Trophoblast cell (in vitro differentiated cells and primary cell): ENCODE data around the gene PP2D1.
A peak's percentile ranks its signal among the peaks of the same experiment; 100 is the strongest.

ENCODE experiments used
- DNase-seq, 2 donors: peaks; one replicate each; pipeline ENCODE4 v3.0.0-alpha.2; 2016
- H2AFZ ChIP-seq: 2 replicates; pipeline ENCODE4 v1.6.1; 2013; ENCODE audit warnings: low read length, moderate library complexity, mild to moderate bottlenecking; ENCODE audit not compliant: insufficient read depth, poor library complexity
- H2AK5ac ChIP-seq: 2 replicates; pipeline ENCODE4 v1.6.1; 2013; ENCODE audit warnings: mild to moderate bottlenecking, low read length
- H2BK120ac ChIP-seq: 2 replicates; pipeline ENCODE4 v1.6.1; 2013; ENCODE audit warnings: low read length, mild to moderate bottlenecking, moderate library complexity; ENCODE audit not compliant: insufficient read depth, poor library complexity
- H2BK12ac ChIP-seq: 2 replicates; pipeline ENCODE4 v1.6.1; 2013; ENCODE audit warnings: mild to moderate bottlenecking, low read length, moderate library complexity
- H2BK5ac ChIP-seq: 2 replicates; pipeline ENCODE4 v1.6.1; 2013; ENCODE audit warnings: low read length, low read depth, moderate library complexity, mild to moderate bottlenecking; ENCODE audit not compliant: poor library complexity
- H3K14ac ChIP-seq: 2 replicates; pipeline ENCODE4 v1.6.1; 2013; ENCODE audit warnings: mild to moderate bottlenecking, low read length
- H3K18ac ChIP-seq: 2 replicates; pipeline ENCODE4 v1.6.1; 2013; ENCODE audit warnings: mild to moderate bottlenecking, low read length
- H3K23ac ChIP-seq: 2 replicates; pipeline ENCODE4 v1.6.1; 2013; ENCODE audit warnings: low read length
- H3K27ac ChIP-seq: 2 replicates; pipeline ENCODE4 v1.5.1; 2013; ENCODE audit warnings: low read depth, mild to moderate bottlenecking, inconsistent platforms, low read length, moderate library complexity
- H3K27me3 ChIP-seq: 2 replicates; pipeline ENCODE4 v1.6.1; 2013; ENCODE audit warnings: inconsistent platforms, mild to moderate bottlenecking, low read length, moderate library complexity; ENCODE audit not compliant: insufficient read depth
- H3K36me3 ChIP-seq, 2 experiments: 1 replicate in 1 of 2; 2 replicates in 1 of 2; pipeline ENCODE4 v1.6.1; 2013; ENCODE audit warnings: low read length in 2 of 2, mild to moderate bottlenecking in 2 of 2, moderate library complexity in 1 of 2; ENCODE audit not compliant: insufficient read depth in 2 of 2, control insufficient read depth in 1 of 2
- H3K4ac ChIP-seq: 2 replicates; pipeline ENCODE4 v1.6.1; 2013; ENCODE audit warnings: low read depth, mild to moderate bottlenecking, low read length, moderate library complexity
- H3K4me1 ChIP-seq, 2 experiments: 1 replicate in 1 of 2; 2 replicates in 1 of 2; pipeline ENCODE4 v1.6.1; 2013; ENCODE audit warnings: low read length in 2 of 2, mild to moderate bottlenecking in 2 of 2, moderate library complexity in 1 of 2; ENCODE audit not compliant: insufficient read depth in 2 of 2, control insufficient read depth in 1 of 2
- H3K4me2 ChIP-seq: 2 replicates; pipeline ENCODE4 v1.6.1; 2013; ENCODE audit warnings: inconsistent platforms, mild to moderate bottlenecking, low read length, moderate library complexity
- H3K4me3 ChIP-seq: 2 replicates; pipeline ENCODE4 v1.5.1; 2013; ENCODE audit warnings: mild to moderate bottlenecking, low read depth, low read length, inconsistent platforms
- H3K79me1 ChIP-seq: one replicate; pipeline ENCODE4 v1.6.1; 2013; ENCODE audit warnings: low read length
- H3K79me2 ChIP-seq: 2 replicates; pipeline ENCODE4 v1.6.1; 2013; ENCODE audit warnings: low read length, mild to moderate bottlenecking; ENCODE audit not compliant: control insufficient read depth, insufficient read depth, poor library complexity
- H3K9ac ChIP-seq: 2 replicates; pipeline ENCODE4 v1.6.1; 2013; ENCODE audit warnings: mild to moderate bottlenecking, low read length
- H3K9me3 ChIP-seq: 2 replicates; pipeline ENCODE4 v1.6.1; 2013; ENCODE audit warnings: low read depth, mild to moderate bottlenecking, control low read depth, inconsistent platforms, low read length; ENCODE audit not compliant: insufficient read depth
- H4K12ac ChIP-seq: 2 replicates; pipeline ENCODE4 v1.6.1; 2013; ENCODE audit warnings: low read depth, mild to moderate bottlenecking, low read length, moderate library complexity
- H4K8ac ChIP-seq: 2 replicates; pipeline ENCODE4 v1.6.1; 2013; ENCODE audit warnings: low read depth, mild to moderate bottlenecking, low read length, moderate library complexity
- H4K91ac ChIP-seq: one replicate; pipeline ENCODE4 v1.6.1; 2013; ENCODE audit warnings: low read depth, mild to moderate bottlenecking, low read length, moderate library complexity
- WGBS: extraction: QIAGEN DNeasy Blood & Tissue Kit; methylation state at CpG from one replicate; pipeline ENCODE4 v1.1.7; 2013; ENCODE audit warnings: missing lambda C conversion rate; ENCODE audit not compliant: insufficient read length, insufficient coverage; ENCODE audit errors: extremely low coverage; 5-methylcytosine and 5-hydroxymethylcytosine counted together

The PP2D1 gene

DNA sequence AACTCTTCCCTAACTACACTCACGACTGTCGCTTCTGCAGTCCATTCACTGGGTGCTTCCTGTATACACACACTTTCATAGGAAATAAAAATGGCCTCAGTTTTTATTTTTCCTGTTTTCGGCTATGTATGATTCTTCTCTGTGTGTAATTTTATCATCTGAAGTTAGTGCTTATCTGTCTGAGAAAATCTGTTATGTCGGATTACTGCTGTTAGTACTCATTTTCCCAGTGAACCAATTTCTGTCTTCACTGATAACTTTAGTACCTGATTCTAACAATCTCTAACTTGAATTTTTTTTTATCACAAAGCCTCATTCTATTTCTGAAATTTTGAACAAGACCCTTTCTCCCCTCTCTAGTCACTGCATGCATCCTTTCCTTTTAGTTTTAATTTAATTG lies 44.3 kb downstream of the PP2D1 start:
- Histone ChIP-seq H3K4me3 (no peak overlapping the region), H4K12ac (no peak overlapping the region), H3K4me2 (no peak overlapping the region)

DNA sequence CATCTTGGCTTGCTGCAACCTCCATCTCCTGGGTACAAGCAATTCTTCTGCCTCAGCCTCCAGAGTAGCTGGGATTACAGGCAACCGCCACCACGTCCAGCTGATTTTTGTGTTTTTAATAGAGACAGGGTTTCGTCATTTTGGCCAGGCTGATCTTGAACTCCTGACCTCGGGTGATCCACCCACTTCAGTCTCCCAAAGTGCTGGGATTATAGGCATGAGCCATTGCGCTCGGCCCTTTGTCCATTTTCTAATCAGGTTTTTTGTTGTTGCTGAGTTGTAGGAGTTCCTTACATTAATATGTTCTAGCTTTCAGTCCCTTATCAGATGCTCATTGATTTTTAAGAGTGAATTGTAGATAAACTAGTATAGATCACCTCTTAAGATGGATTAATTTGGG lies 44.9 kb downstream of the PP2D1 start:
- no peak overlapping the region for H2BK120ac ChIP-seq
- no peak overlapping the region for H2BK12ac ChIP-seq
- WGBS, result no CpG with 5 or more reads among the region's 6 CpGs

More for the DNA sequence above, 44.3 kb downstream of the PP2D1 start:
- no peak for DNase-seq
- Histone ChIP-seq H3K27ac (no peak overlapping the region), H3K4ac (no peak overlapping the region), H2AK5ac (no peak overlapping the region), H2AFZ (no peak overlapping the region), H3K79me2 (peaks cover 4% of the 10 kb centered on the region), H4K8ac (no peak overlapping the region), H2BK12ac (no peak overlapping the region), H2BK120ac (no peak overlapping the region), H3K9me3 (no peaks in the 10 kb centered on the region), H3K27me3 (no peaks in the 10 kb centered on the region), H3K23ac (no peak overlapping the region), H3K4me1 (no peaks in the 10 kb centered on the region), H3K36me3 (peaks cover 2 to 9% of the 10 kb centered on the region in 2 experiments), H3K14ac (no peak overlapping the region), H4K91ac (no peak overlapping the region), H3K79me1 (no peaks in the 10 kb centered on the region), H3K9ac (no peak overlapping the region), H2BK5ac (no peak overlapping the region), H3K18ac (no peak overlapping the region)
- no CpG with 5 or more reads among the region's 4 CpGs for WGBS

DNA sequence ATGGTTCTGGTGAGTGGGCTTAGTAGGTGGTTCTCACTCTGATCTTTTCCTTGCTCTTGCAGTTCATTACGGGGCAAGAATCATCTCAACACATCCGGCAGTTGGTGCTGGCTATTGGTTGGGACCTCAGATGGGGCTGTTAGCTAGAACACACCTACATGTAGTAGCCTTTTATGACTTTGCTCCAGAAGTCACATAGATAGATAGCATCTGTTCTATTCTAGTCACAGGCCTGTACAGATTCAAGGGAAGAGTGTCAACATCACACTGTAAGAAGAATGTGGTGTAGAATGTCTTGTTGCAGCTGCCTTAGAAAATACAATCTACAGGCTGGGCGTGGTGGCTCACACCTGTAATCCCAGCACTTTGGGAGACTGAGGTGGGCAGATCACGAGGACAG lies 50.1 kb downstream of the PP2D1 start:
- no peak overlapping the region for H3K4me3 ChIP-seq
- H2BK120ac ChIP-seq, result no peak overlapping the region
- H3K4ac ChIP-seq, result no peak overlapping the region
- H3K4me1 ChIP-seq, result peaks cover 0 to 1% of the 10 kb centered on the region in 2 experiments
- H3K27me3 ChIP-seq, result no peaks in the 10 kb centered on the region
- no peak overlapping the region for H2BK5ac ChIP-seq
- no peak overlapping the region for H3K18ac ChIP-seq
- DNase-seq, result peak in 1 of 2 donors; percentile 64
- peaks cover 9 to 10% of the 10 kb centered on the region in 2 experiments for H3K36me3 ChIP-seq
- H3K27ac ChIP-seq, result no peak overlapping the region
- no peak overlapping the region for H2AFZ ChIP-seq
- H3K9ac ChIP-seq, result no peak overlapping the region
- H4K91ac ChIP-seq, result no peak overlapping the region
- H3K23ac ChIP-seq, result no peak overlapping the region
- no peak overlapping the region for H2AK5ac ChIP-seq
- H4K8ac ChIP-seq, result no peak overlapping the region
- no peak overlapping the region for H4K12ac ChIP-seq
- H2BK12ac ChIP-seq, result no peak overlapping the region
- no peak overlapping the region for H3K4me2 ChIP-seq
- H3K79me1 ChIP-seq, result no peaks in the 10 kb centered on the region
- H3K9me3 ChIP-seq, result no peaks in the 10 kb centered on the region
- peaks cover 2% of the 10 kb centered on the region for H3K79me2 ChIP-seq
- no CpG with 5 or more reads among the region's 4 CpGs for WGBS
- H3K14ac ChIP-seq, result no peak overlapping the region

More for the DNA sequence above, 44.9 kb downstream of the PP2D1 start:
- Histone ChIP-seq H3K9ac (no peak overlapping the region), H3K27me3 (no peaks in the 10 kb centered on the region), H3K36me3 (peaks cover 4 to 9% of the 10 kb centered on the region in 2 experiments), H3K4me3 (no peak overlapping the region), H3K79me2 (peaks cover 4% of the 10 kb centered on the region), H3K9me3 (no peaks in the 10 kb centered on the region), H3K27ac (no peak overlapping the region), H2AK5ac (no peak overlapping the region), H2BK5ac (no peak overlapping the region), H4K91ac (no peak overlapping the region), H3K79me1 (no peaks in the 10 kb centered on the region), H3K4me1 (no peaks in the 10 kb centered on the region), H3K23ac (no peak overlapping the region), H3K4ac (no peak overlapping the region), H3K4me2 (no peak overlapping the region), H4K8ac (no peak overlapping the region), H3K18ac (no peak overlapping the region), H3K14ac (no peak overlapping the region), H2AFZ (no peak overlapping the region), H4K12ac (no peak overlapping the region)
- DNase-seq, result no peak

DNA sequence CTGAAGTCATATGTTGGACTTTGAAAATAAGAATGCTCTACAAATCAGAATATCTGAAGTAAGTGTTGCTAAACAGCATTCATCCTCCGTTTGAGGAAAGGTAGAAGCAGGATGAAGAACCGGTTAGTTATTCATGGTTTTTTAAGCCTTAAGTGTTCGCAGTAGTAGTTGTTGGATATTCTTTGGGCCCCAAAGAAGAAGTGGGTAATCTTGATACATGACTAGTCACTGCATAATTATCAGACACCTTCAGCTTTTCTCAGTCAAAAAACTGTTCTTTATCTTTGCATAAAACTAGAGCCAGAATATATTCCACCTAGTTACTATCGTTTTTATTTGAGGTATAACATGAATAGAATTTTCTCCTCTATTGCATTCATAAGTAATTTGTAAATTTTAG lies 51.4 kb downstream of the PP2D1 start:
- no peak overlapping the region for H4K8ac ChIP-seq
- no CpG with 5 or more reads among the region's 4 CpGs for WGBS

More for the DNA sequence above, 51.4 kb downstream of the PP2D1 start:
- Histone ChIP-seq H2AK5ac (no peak overlapping the region), H3K4ac (no peak overlapping the region), H3K23ac (no peak overlapping the region), H2BK12ac (no peak overlapping the region), H3K79me2 (peaks cover 1% of the 10 kb centered on the region), H3K27me3 (no peaks in the 10 kb centered on the region), H2BK120ac (no peak overlapping the region), H3K4me3 (no peak overlapping the region), H3K4me1 (peaks cover 0 to 3% of the 10 kb centered on the region in 2 experiments), H3K79me1 (no peaks in the 10 kb centered on the region), H4K91ac (no peak overlapping the region), H3K27ac (no peak overlapping the region), H3K4me2 (no peak overlapping the region), H3K14ac (no peak overlapping the region), H3K9me3 (no peaks in the 10 kb centered on the region), H3K36me3 (peaks cover 6 to 9% of the 10 kb centered on the region in 2 experiments), H3K18ac (no peak overlapping the region), H2BK5ac (no peak overlapping the region), H4K12ac (no peak overlapping the region), H2AFZ (no peak overlapping the region), H3K9ac (no peak overlapping the region)
- DNase-seq, result no peak
